HepG2 (cell line): ENCODE measurements around the gene GRB10. TPM values are rescaled to one million over a fixed set of nuclear protein-coding genes. Genes with fewer than 3 reads are reported as not detected.
A peak's percentile ranks its signal among the peaks of the same experiment; 100 is the strongest.

Experiments used
- ATAC-seq: fragments of 200-7000 bp; cut with Tn5 transposase; 3 replicates; pipeline ENCODE4 v1.9.1; 2020; ENCODE audit warnings: mild to moderate bottlenecking, moderate library complexity
- BruUV-seq: library from RNA; stranded (reverse); fragments of 400-500 nt; replicated peaks from 2 replicates; lab custom pipeline; 2021; lab: Mats Ljungman, UMichigan
- CTCF ChIA-PET: fragments of 300-600 bp; formaldehyde crosslinking; extraction: SDS; loops from one replicate; lab custom pipeline; 2021; ENCODE audit warnings: low total read pairs, inconsistent platforms, low intra/inter-chr PET ratio; lab: Yijun Ruan, JAX
- POLR2A ChIA-PET: fragments of 350-600 bp; sonication (Branson Sonifier 250); formaldehyde crosslinking; loops from one replicate; lab custom pipeline; 2020; ENCODE audit warnings: antibody characterized with exemption, inconsistent platforms; lab: Yijun Ruan, JAX
- DNase-seq: peaks from one replicate; pipeline ENCODE4 v3.0.0-alpha.2; 2015; ENCODE audit warnings: low spot score
- FAIRE-seq: peaks from 3 replicates; lab custom pipeline; 2011; peaks lifted over from hg19 to GRCh38; lab: Jason Lieb, UNC
- H2AFZ ChIP-seq: one replicate; pipeline ENCODE4 v1.6.1; 2011; ENCODE audit warnings: low read length, inconsistent platforms
- H3K27ac ChIP-seq: fragments of 300-600 bp; 3 replicates; pipeline ENCODE4 v1.8.0; 2011; ENCODE audit warnings: mixed run types, mild to moderate bottlenecking, mixed read lengths, low read length, inconsistent platforms; ENCODE audit not compliant: insufficient read depth; ENCODE audit errors: extremely low read length
- H3K27me3 ChIP-seq, 2 experiments: fragments of 200-600 bp in 1 of 2; 2 replicates in 1 of 2; 3 replicates in 1 of 2; pipeline versions ENCODE4 v1.6.0 to v1.8.0; 2011; ENCODE audit warnings: low read length in 2 of 2, mild to moderate bottlenecking in 2 of 2, moderate library complexity in 2 of 2, inconsistent platforms in 1 of 2; ENCODE audit not compliant: insufficient read depth in 2 of 2, control insufficient read depth in 1 of 2
- H3K36me3 ChIP-seq, 2 experiments: fragments of 200-600 bp in 1 of 2; replicated peaks in 1 of 2; 2 replicates in 1 of 2; 3 replicates in 1 of 2; pipeline versions ENCODE4 v1.5.1 to v1.8.0; 2011; ENCODE audit warnings: low read length in 2 of 2, inconsistent platforms in 1 of 2; ENCODE audit not compliant: insufficient read depth in 2 of 2, control insufficient read depth in 1 of 2
- H3K4me1 ChIP-seq: 2 replicates; pipeline ENCODE4 v1.5.1; 2012; ENCODE audit warnings: low read length, inconsistent platforms; ENCODE audit not compliant: insufficient read depth
- H3K4me2 ChIP-seq: 2 replicates; pipeline ENCODE4 v1.6.0; 2011; ENCODE audit warnings: low read depth, low read length, inconsistent platforms
- H3K4me3 ChIP-seq, 3 experiments: fragments of 200-600 bp in 1 of 3; sonication (generic), shearing (Covaris generic) in 1 of 3; replicated peaks in 1 of 3; 2 replicates each; pipeline ENCODE4 v1.5.1; 2011 to 2016; ENCODE audit warnings: low read length in 3 of 3, inconsistent platforms in 2 of 3, low read depth in 2 of 3, mild to moderate bottlenecking in 2 of 3, control low read depth in 1 of 3, mixed read lengths in 1 of 3; ENCODE audit not compliant: insufficient read depth in 1 of 3
- H3K79me2 ChIP-seq: one replicate; pipeline ENCODE4 v1.6.1; 2011; ENCODE audit warnings: low read length, inconsistent platforms; ENCODE audit not compliant: insufficient read depth
- H3K9ac ChIP-seq: 2 replicates; pipeline ENCODE4 v1.6.0; 2011; ENCODE audit warnings: mild to moderate bottlenecking, low read depth, low read length, inconsistent platforms; ENCODE audit not compliant: insufficient read depth
- H3K9me3 ChIP-seq: 2 replicates; pipeline ENCODE4 v1.5.1; 2012; ENCODE audit warnings: mild to moderate bottlenecking, low read length
- H4K20me1 ChIP-seq: 2 replicates; pipeline ENCODE4 v1.6.0; 2011; ENCODE audit warnings: inconsistent platforms, mild to moderate bottlenecking, low read length, moderate library complexity; ENCODE audit not compliant: insufficient read depth
- EZH2 ChIP-seq: conservative IDR thresholded peaks from 2 replicates; pipeline ENCODE4 v1.6.1; 2012; ENCODE audit warnings: mild to moderate bottlenecking, low read depth, low read length, moderate library complexity
- PAXIP1 ChIP-seq: sonication (generic); formaldehyde crosslinking; conservative IDR thresholded peaks from 2 replicates; pipeline ENCODE4 v1.4.0; 2020; ENCODE audit warnings: mild to moderate bottlenecking, missing genetic modification reagents, moderate library complexity
- ZNF629 ChIP-seq: sonication (generic); formaldehyde crosslinking; conservative IDR thresholded peaks from 2 replicates; pipeline ENCODE4 v1.5.0; 2020; ENCODE audit warnings: missing genetic modification reagents
- ZSCAN31 ChIP-seq: sonication (generic); formaldehyde crosslinking; IDR thresholded peaks from 2 replicates; pipeline ENCODE4 v1.5.0; 2020; ENCODE audit warnings: low read depth, mild to moderate bottlenecking, missing genetic modification reagents
- WGBS: methylation state at CpG from one replicate; pipeline ENCODE4 v1.1.6; 2017; ENCODE audit warnings: low lambda C conversion rate; 5-methylcytosine and 5-hydroxymethylcytosine counted together
- in situ Hi-C: cut with HindIII; loops from 2 replicates; pipeline ENCODE4 v1.10.0; 2017; ENCODE audit warnings: low pct_unique_long_range_greater_than_20kb; ENCODE audit not compliant: extremely low pct_ligation_motif_present
- intact Hi-C: fragments of 100-400 bp; cut with micrococcal nuclease; formaldehyde crosslinking; loops from one replicate; pipeline ENCODE4 v1.10.0; 2022; ENCODE audit not compliant: unreplicated experiment
- polyA plus RNA-seq, 8 experiments: library from polyadenylated mRNA; depleted of rRNA in 3 of 8; stranded (reverse) in 7 of 8; unstranded in 1 of 8; fragments of >200 nt; fragmentation: Illumina TruSeq in 4 of 8; extraction: Trizol in 4 of 8; gene quantifications; 2 replicates each; pipeline versions ENCODE4 v1.2.1 to v1.2.3, GENCODE V29; 2011 to 2016; ENCODE audit warnings: low read depth in 4 of 8, missing spikeins in 1 of 8, mixed read lengths in 1 of 8; ENCODE audit not compliant: insufficient read depth in 1 of 8
- total RNA-seq, 5 experiments: library from RNA; depleted of rRNA; stranded (reverse); fragments of >200 nt; fragmentation: Illumina TruSeq; extraction: Trizol; gene quantifications; 2 replicates each; pipeline ENCODE4 v1.2.3, GENCODE V29; 2016; ENCODE audit warnings: low read depth in 1 of 5

Gene GRB10
- total and polyA plus RNA-seq, 2 of the 13 experiments (the other 11 are each of a cell fraction or from before 2014, with no cell fraction given), result 4.0 to 6.8 TPM

GRCh38 chr7:50795253-50795652, 12.6 kb upstream of the GRB10 start (continued):
- TF ChIP-seq PAXIP1 (CRISPR knock-in tag), result no peak
- TF ChIP-seq, all 625 proteins: peak for 0

DNA sequence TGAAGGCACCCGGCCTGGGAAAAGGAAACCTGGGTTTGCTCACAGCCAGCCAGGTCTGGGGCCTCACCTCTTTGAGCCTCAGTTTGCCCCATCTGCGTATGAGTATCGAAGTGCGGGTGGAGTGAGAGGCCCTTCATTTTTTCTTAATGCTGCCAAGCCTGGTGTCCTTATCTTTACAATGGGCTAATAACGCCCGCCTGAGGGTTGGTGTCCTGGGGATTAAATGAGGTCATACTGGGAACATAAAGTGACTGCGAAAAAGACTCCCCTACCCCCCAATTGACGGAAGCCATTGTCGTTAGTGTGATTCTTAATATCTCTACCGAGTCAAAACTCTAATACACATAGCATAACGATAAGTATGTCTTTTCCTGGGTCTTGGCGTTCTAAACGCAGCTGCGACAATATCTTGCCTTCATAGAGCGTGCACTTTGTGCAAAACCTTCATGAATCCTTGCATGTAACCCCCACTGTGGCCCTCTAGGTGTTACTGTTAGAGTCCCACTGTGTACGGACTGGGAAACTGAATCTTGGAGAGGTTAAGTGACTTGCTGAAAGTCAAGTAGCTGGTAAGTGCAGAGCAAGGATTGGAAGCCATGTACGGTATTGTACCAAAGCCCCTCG, 11.4 kb upstream of the GRB10 start:
- Histone ChIP-seq H3K4me3 (peak overlapping the region; percentile 11 to 70 (median 38); a peak in 4 of 6 replicates), H3K36me3 (no peaks in the 10 kb centered on the region), H3K4me2 (peak overlapping the region; percentile 65), H3K27ac (no peak overlapping the region), H3K9ac (no peak overlapping the region), H3K79me2 (peaks cover 3% of the 10 kb centered on the region), H2AFZ (no peak overlapping the region), H3K9me3 (peaks cover 2% of the 10 kb centered on the region), H4K20me1 (0 out of 2 replicates have a peak, but pooled peaks cover 4% of the 10 kb centered on the region), H3K27me3 (peaks cover 2 to 30% of the 10 kb centered on the region in 2 experiments; a peak in 4 of 5 replicates), H3K4me1 (peaks cover 18% of the 10 kb centered on the region)
- DNase-seq, result no peak
- 0 out of 2 replicates have a peak, but pooled peaks have one; percentile 31 for TF ChIP-seq ZNF629 (CRISPR knock-in tag)
- peak; percentile 56; the same call in 1 of the 2 replicates for TF ChIP-seq EZH2
- no peak for TF ChIP-seq ZSCAN31 (CRISPR knock-in tag)
- ATAC-seq, result no peak
- WGBS, result 65% methylated on average over 17 of the region's 18 CpGs
- intact Hi-C loops, result loop anchor here (2.0 to 5.0 kb wide), 2 partner anchors 77 to 97 kb away; no protein-coding TSS in a partner anchor
- POLR2A ChIA-PET, result no interaction called here
- FAIRE-seq, result no peak
- BruUV-seq, result no TSS peak
- CTCF ChIA-PET, result no interaction called here
- in situ Hi-C loops, result no loop called here
